ENCODE results near the gene GPR87. TPM values are rescaled to one million over a fixed set of nuclear protein-coding genes. Genes with fewer than 3 reads are reported as not detected.

The GPR87 gene
- total and polyA plus RNA-seq, 2 experiments from 2014 or later, result 0.22 TPM; not detected in 1

- Histone ChIP-seq H3K27me3 (replicated peaks; ENCODE audit: insufficient read depth) (no peaks in the 10 kb centered on the region), H3F3A (ENCODE audit: insufficient read depth) (no peaks in the 10 kb centered on the region), H3K9me2 (ENCODE audit: insufficient read depth) (no peaks in the 10 kb centered on the region), H3K9ac (no peak overlapping the region), H2AFZ (no peak overlapping the region), H3K4me1 (ENCODE audit: insufficient read depth) (no peaks in the 10 kb centered on the region), H3K4me2 (ENCODE audit: unreplicated experiment) (no peak overlapping the region), H3K9me3 (ENCODE audit: low read depth) (no peaks in the 10 kb centered on the region), H3K79me2 (ENCODE audit: insufficient read depth) (no peaks in the 10 kb centered on the region), H3K27ac (no peak overlapping the region), H3K36me3 (ENCODE audit: low read depth) (no peaks in the 10 kb centered on the region), H3K4me3 (no peak overlapping the region), H4K20me1 (ENCODE audit: insufficient read depth) (no peaks in the 10 kb centered on the region)
- TF ChIP-seq EZH2 (IDR thresholded peaks at IDR 0.05; ENCODE audit: insufficient read depth, poor library complexity, severe bottlenecking), result no peak
- TF ChIP-seq EZH2phosphoT487 (IDR thresholded peaks at IDR 0.05; ENCODE audit: insufficient read depth, low read depth), result no peak
- DNase-seq, result no peak
- 91 to 94% methylated on average over 11 of the region's 11 CpGs for WGBS, 2 experiments (ENCODE audit: low coverage in 1 of 2, low lambda C conversion rate in 2 of 2, missing lambda C conversion rate in 2 of 2)
- in situ Hi-C loops (cut with MboI), result no loop called here
Observed at GRCh38 chr3:151268267-151269235, 48.1 kb downstream of the GPR87 start.

- no peak for TF ChIP-seq EZH2 (IDR thresholded peaks at IDR 0.05; ENCODE audit: insufficient read depth, poor library complexity, severe bottlenecking)
- no peak for TF ChIP-seq EZH2phosphoT487 (IDR thresholded peaks at IDR 0.05; ENCODE audit: insufficient read depth, low read depth)
- no peak overlapping the region for H3K9ac ChIP-seq
- no peaks in the 10 kb centered on the region for H4K20me1 ChIP-seq (ENCODE audit: insufficient read depth)
- no peaks in the 10 kb centered on the region for H3K9me3 ChIP-seq (ENCODE audit: low read depth)
- no peak overlapping the region for H2AFZ ChIP-seq
- no peak for DNase-seq
- H3F3A ChIP-seq (ENCODE audit: insufficient read depth), result no peaks in the 10 kb centered on the region
- 89 to 100% methylated on average over 1 of the region's 1 CpG for whole genome bisulfite sequencing, 2 experiments (ENCODE audit: low coverage in 1 of 2, low lambda C conversion rate in 2 of 2, missing lambda C conversion rate in 2 of 2)
- H3K4me1 ChIP-seq (ENCODE audit: insufficient read depth), result no peaks in the 10 kb centered on the region
- H3K79me2 ChIP-seq (ENCODE audit: insufficient read depth), result no peaks in the 10 kb centered on the region
- no peaks in the 10 kb centered on the region for H3K27me3 ChIP-seq (replicated peaks; ENCODE audit: insufficient read depth)
- H3K27ac ChIP-seq, result no peak overlapping the region
- no peaks in the 10 kb centered on the region for H3K36me3 ChIP-seq (ENCODE audit: low read depth)
- no peaks in the 10 kb centered on the region for H3K9me2 ChIP-seq (ENCODE audit: insufficient read depth)
- no peak overlapping the region for H3K4me3 ChIP-seq
- in situ Hi-C loops (cut with MboI), result no loop called here
- H3K4me2 ChIP-seq (ENCODE audit: unreplicated experiment), result no peak overlapping the region
Observed at GRCh38 chr3:151267066-151267465, 49.6 kb downstream of the GPR87 start.

DNA sequence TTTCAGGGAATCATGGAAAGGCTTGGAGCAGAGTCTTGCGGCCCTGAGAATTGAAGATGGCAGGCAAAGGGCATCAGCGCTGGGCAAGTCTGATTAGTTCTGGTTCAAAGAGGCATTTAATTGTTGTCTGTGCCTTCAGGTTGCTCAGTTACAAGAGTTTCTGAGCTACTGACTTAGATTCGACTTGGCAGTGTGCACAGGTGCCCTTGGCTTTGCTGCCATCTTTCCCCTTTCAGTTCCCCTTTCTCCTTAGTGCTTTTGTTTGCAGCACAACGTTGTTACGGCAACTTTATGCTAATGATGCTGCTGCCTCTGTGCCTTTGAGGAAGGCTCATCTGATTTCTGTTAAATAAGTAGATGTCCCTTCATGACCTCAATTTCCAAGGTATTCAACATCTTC is 50.8 kb downstream of the GPR87 start:
- Histone ChIP-seq H3K27ac (no peak overlapping the region), H3K9me2 (ENCODE audit: insufficient read depth) (no peaks in the 10 kb centered on the region), H3K79me2 (ENCODE audit: insufficient read depth) (no peaks in the 10 kb centered on the region), H4K20me1 (ENCODE audit: insufficient read depth) (no peaks in the 10 kb centered on the region), H2AFZ (no peak overlapping the region), H3K9me3 (ENCODE audit: low read depth) (no peaks in the 10 kb centered on the region), H3K4me3 (no peak overlapping the region), H3K4me1 (ENCODE audit: insufficient read depth) (no peaks in the 10 kb centered on the region), H3K36me3 (ENCODE audit: low read depth) (no peaks in the 10 kb centered on the region), H3K9ac (no peak overlapping the region), H3F3A (ENCODE audit: insufficient read depth) (no peaks in the 10 kb centered on the region), H3K4me2 (ENCODE audit: unreplicated experiment) (no peak overlapping the region), H3K27me3 (replicated peaks; ENCODE audit: insufficient read depth) (no peaks in the 10 kb centered on the region)
- DNase-seq, result no peak
- WGBS, 2 experiments (ENCODE audit: low coverage in 1 of 2, low lambda C conversion rate in 2 of 2, missing lambda C conversion rate in 2 of 2), result 91 to 94% methylated on average over 5 of the region's 5 CpGs
- in situ Hi-C loops (cut with MboI), result no loop called here
- TF ChIP-seq EZH2phosphoT487 (IDR thresholded peaks at IDR 0.05; ENCODE audit: insufficient read depth, low read depth), result no peak
- no peak for TF ChIP-seq EZH2 (IDR thresholded peaks at IDR 0.05; ENCODE audit: insufficient read depth, poor library complexity, severe bottlenecking)

- WGBS, 2 experiments (ENCODE audit: low coverage in 1 of 2, low lambda C conversion rate in 2 of 2, missing lambda C conversion rate in 2 of 2), result 96% methylated on average over 5 of the region's 5 CpGs
- H3K9me2 ChIP-seq (ENCODE audit: insufficient read depth), result no peaks in the 10 kb centered on the region
Observed at GRCh38 chr3:151265166-151265565, 51.5 kb downstream of the GPR87 start.

More at GRCh38 chr3:151265166-151265565, 51.5 kb downstream of the GPR87 start:
- Histone ChIP-seq H3K79me2 (ENCODE audit: insufficient read depth) (no peaks in the 10 kb centered on the region), H3K27ac (no peak overlapping the region), H3K9ac (no peak overlapping the region), H3K4me2 (ENCODE audit: unreplicated experiment) (no peak overlapping the region), H4K20me1 (ENCODE audit: insufficient read depth) (no peaks in the 10 kb centered on the region), H3K4me1 (ENCODE audit: insufficient read depth) (no peaks in the 10 kb centered on the region), H3K36me3 (ENCODE audit: low read depth) (no peaks in the 10 kb centered on the region), H3K27me3 (replicated peaks; ENCODE audit: insufficient read depth) (no peaks in the 10 kb centered on the region), H2AFZ (no peak overlapping the region), H3F3A (ENCODE audit: insufficient read depth) (no peaks in the 10 kb centered on the region), H3K4me3 (no peak overlapping the region), H3K9me3 (ENCODE audit: low read depth) (no peaks in the 10 kb centered on the region)
- DNase-seq, result no peak
- TF ChIP-seq EZH2 (IDR thresholded peaks at IDR 0.05; ENCODE audit: insufficient read depth, poor library complexity, severe bottlenecking) (no peak), EZH2phosphoT487 (IDR thresholded peaks at IDR 0.05; ENCODE audit: insufficient read depth, low read depth) (no peak)
- in situ Hi-C loops (cut with MboI), result no loop called here
